Hepatocyte (in vitro differentiated cells): Measurements from ENCODE around the gene STUB1. TPM values are rescaled to one million over a fixed set of nuclear protein-coding genes. Genes with fewer than 3 reads are reported as not detected.
A peak's percentile ranks its signal among the peaks of the same experiment; 100 is the strongest.

Source experiments
- DNase-seq: peaks from one replicate; pipeline ENCODE4 v3.0.0-alpha.2; 2016; ENCODE audit warnings: low spot score
- H2AFZ ChIP-seq: fragments of 200-600 bp; sonication (generic); 2 replicates; pipeline ENCODE4 v1.6.0; 2016; ENCODE audit warnings: antibody characterized with exemption, mild to moderate bottlenecking
- H3K27ac ChIP-seq: fragments of 200-600 bp; sonication (generic); 2 replicates; pipeline ENCODE4 v1.5.1; 2016; ENCODE audit warnings: mild to moderate bottlenecking
- H3K27me3 ChIP-seq: fragments of 200-600 bp; sonication (generic); 2 replicates; pipeline ENCODE4 v1.6.1; 2016
- H3K36me3 ChIP-seq: fragments of 200-600 bp; sonication (generic); replicated peaks from 2 replicates; pipeline ENCODE4 v1.5.1; 2016; ENCODE audit warnings: low read depth; ENCODE audit not compliant: insufficient read depth
- H3K4me1 ChIP-seq: fragments of 200-600 bp; sonication (generic); 2 replicates; pipeline ENCODE4 v1.5.1; 2016; ENCODE audit warnings: mild to moderate bottlenecking, moderate library complexity; ENCODE audit not compliant: insufficient read depth
- H3K4me2 ChIP-seq: fragments of 200-600 bp; sonication (generic); 2 replicates; pipeline ENCODE4 v1.6.0; 2016
- H3K4me3 ChIP-seq: fragments of 200-600 bp; sonication (generic); 2 replicates; pipeline ENCODE4 v1.5.1; 2016; ENCODE audit warnings: mild to moderate bottlenecking
- H3K79me2 ChIP-seq: fragments of 200-600 bp; sonication (generic); 2 replicates; pipeline ENCODE4 v1.6.0; 2017; ENCODE audit warnings: mild to moderate bottlenecking
- H3K9me2 ChIP-seq: fragments of 200-600 bp; sonication (generic); replicated peaks from 2 replicates; pipeline ENCODE4 v1.6.0; 2017; ENCODE audit warnings: mild to moderate bottlenecking; ENCODE audit not compliant: insufficient read depth
- H3K9me3 ChIP-seq: fragments of 200-600 bp; sonication (generic); 2 replicates; pipeline ENCODE4 v1.5.1; 2016; ENCODE audit warnings: low read depth, mild to moderate bottlenecking
- H4K20me1 ChIP-seq: fragments of 200-600 bp; sonication (generic); 2 replicates; pipeline ENCODE4 v1.6.0; 2016; ENCODE audit warnings: mild to moderate bottlenecking; ENCODE audit not compliant: insufficient read depth, poor library complexity, severe bottlenecking
- EZH2 ChIP-seq: fragments of 200-600 bp; sonication (generic); IDR thresholded peaks from 2 replicates; pipeline ENCODE4 v1.6.1; 2016; ENCODE audit warnings: antibody characterized with exemption, mild to moderate bottlenecking, borderline replicate concordance
- EZH2phosphoT487 ChIP-seq: fragments of 200-600 bp; sonication (generic); IDR thresholded peaks from one replicate; pipeline ENCODE4 v1.6.1; 2018; ENCODE audit warnings: antibody characterized with exemption, mild to moderate bottlenecking, low read depth, moderate library complexity; ENCODE audit not compliant: unreplicated experiment, severe bottlenecking
- WGBS: methylation state at CpG from one replicate; pipeline ENCODE4 v1.1.6; 2016; ENCODE audit warnings: low lambda C conversion rate; ENCODE audit errors: missing lambda C conversion rate; 5-methylcytosine and 5-hydroxymethylcytosine counted together
- polyA plus RNA-seq: library from polyadenylated mRNA; unstranded; fragments of >200 nt; fragmentation: Nextera tagmentation; extraction: Ambion mirVana; gene quantifications from 2 replicates; pipeline ENCODE4 v1.2.1, GENCODE V29; 2016
- total RNA-seq: library from RNA; depleted of rRNA; stranded (reverse); fragments of >200 nt; gene quantifications from 2 replicates; pipeline ENCODE4 v1.2.3, GENCODE V29; 2014
- TF ChIP-seq, protein P1 (sequence below): fragments of 200-600 bp; sonication (generic); IDR thresholded peaks from 2 replicates; pipeline ENCODE4 v1.5.1; 2016; ENCODE audit warnings: antibody characterized with exemption, mild to moderate bottlenecking; ENCODE audit not compliant: poor library complexity

The STUB1 gene
- total and polyA plus RNA-seq, 2 experiments from 2014 or later = 116 to 249 TPM

DNA sequence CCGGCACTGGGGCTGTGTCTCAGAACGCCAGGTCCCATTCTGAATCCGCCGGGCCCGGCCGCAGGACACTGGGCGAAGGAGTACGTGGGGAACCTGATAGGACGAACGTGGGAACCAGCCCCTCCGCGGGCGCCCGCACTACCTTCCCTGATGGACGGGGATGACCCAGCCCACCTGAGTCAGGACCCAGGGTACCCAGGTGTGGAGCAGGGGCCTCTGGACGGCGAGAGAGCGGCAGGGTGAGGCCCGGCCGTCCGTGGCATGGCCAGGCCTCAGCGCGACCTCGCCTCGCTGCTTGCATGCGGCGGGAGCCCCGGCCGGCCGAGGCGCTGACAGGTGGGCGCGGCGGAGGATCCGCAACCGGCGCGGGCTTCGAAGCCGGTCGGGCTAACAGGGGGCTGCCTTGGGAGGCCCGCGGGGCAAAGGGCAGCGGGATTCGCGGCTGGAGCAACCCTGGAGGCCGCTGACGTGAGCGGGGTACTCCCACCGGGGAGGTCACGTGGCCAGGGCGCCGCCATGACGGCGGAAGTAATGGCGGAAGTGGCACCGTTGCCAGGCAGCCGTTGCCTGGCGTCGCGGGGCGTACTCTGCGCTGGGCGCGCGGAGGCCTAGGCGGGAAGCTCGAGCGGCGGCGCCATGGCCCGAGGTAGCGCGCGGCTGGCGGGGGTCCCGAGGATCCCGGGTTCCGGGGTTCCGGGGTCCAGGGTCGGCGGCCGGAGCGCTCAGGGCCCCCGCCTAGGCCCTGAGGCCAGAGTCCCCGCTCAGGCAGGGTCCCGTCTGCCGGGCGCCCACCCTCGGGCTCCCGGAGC is 31.2 kb upstream of the STUB1 start, which contains the start of gene WDR90:
TSS of gene WDR90 (plus strand) at position 585 of the 809 bp plus-strand sequence. CDS start at position 637, 52 bp downstream.
- Histone ChIP-seq H2AFZ (peak within 1 kb of the TSS; percentile 72), H3K79me2 (peaks cover 42% of the 10 kb centered on the region), H3K4me1 (peaks cover 45% of the 10 kb centered on the region), H3K27ac (peak within 1 kb of the TSS; percentile 98), H3K27me3 (no peaks in the 10 kb centered on the region), H3K9me2 (no peaks in the 10 kb centered on the region), H3K36me3 (no peaks in the 10 kb centered on the region), H3K9me3 (no peaks in the 10 kb centered on the region), H3K4me3 (peak within 1 kb of the TSS; percentile 72), H4K20me1 (no peaks in the 10 kb centered on the region), H3K4me2 (peak within 1 kb of the TSS; percentile 94)
- DNase-seq = peak; percentile 96
- WGBS = 5% methylated on average over 73 of the region's 91 CpGs
- TF ChIP-seq EZH2phosphoT487 = no peak
- TF ChIP-seq, protein P1, sequence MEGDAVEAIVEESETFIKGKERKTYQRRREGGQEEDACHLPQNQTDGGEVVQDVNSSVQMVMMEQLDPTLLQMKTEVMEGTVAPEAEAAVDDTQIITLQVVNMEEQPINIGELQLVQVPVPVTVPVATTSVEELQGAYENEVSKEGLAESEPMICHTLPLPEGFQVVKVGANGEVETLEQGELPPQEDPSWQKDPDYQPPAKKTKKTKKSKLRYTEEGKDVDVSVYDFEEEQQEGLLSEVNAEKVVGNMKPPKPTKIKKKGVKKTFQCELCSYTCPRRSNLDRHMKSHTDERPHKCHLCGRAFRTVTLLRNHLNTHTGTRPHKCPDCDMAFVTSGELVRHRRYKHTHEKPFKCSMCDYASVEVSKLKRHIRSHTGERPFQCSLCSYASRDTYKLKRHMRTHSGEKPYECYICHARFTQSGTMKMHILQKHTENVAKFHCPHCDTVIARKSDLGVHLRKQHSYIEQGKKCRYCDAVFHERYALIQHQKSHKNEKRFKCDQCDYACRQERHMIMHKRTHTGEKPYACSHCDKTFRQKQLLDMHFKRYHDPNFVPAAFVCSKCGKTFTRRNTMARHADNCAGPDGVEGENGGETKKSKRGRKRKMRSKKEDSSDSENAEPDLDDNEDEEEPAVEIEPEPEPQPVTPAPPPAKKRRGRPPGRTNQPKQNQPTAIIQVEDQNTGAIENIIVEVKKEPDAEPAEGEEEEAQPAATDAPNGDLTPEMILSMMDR = no peak
- no peak for TF ChIP-seq EZH2

DNA sequence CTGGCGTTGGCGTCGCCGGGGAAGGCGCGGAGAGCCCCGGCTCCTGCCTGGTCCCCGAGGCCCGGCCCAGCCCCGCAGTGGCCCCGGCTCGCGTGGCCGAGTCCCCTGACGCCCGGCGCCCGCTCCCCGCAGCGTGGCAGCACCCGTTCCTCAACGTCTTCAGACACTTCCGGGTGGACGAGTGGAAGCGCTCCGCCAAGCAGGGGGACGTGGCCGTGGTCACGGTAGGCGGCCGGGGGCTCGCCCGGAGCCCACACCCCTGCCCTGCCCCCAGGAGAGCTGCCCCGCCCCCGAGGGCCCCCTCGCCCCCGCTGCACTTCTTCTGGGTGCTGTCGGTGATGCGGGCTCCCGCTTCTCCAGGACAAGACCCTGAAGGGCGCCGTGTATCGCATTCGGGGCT is 30.6 kb upstream of the STUB1 start:
- Histone ChIP-seq H3K27ac (no peak overlapping the region), H2AFZ (peak overlapping the region; percentile 59), H3K27me3 (no peaks in the 10 kb centered on the region), H4K20me1 (no peaks in the 10 kb centered on the region), H3K9me3 (no peaks in the 10 kb centered on the region), H3K9me2 (no peaks in the 10 kb centered on the region), H3K4me1 (peaks cover 38% of the 10 kb centered on the region), H3K4me2 (peak overlapping the region; percentile 94), H3K36me3 (no peaks in the 10 kb centered on the region), H3K79me2 (peaks cover 36% of the 10 kb centered on the region), H3K4me3 (peak overlapping the region; percentile 72)
- WGBS = 13% methylated on average over 26 of the region's 44 CpGs
- TF ChIP-seq EZH2 (no peak), EZH2phosphoT487 (no peak)
- TF ChIP-seq, protein P1 = no peak
- no peak for DNase-seq

DNA sequence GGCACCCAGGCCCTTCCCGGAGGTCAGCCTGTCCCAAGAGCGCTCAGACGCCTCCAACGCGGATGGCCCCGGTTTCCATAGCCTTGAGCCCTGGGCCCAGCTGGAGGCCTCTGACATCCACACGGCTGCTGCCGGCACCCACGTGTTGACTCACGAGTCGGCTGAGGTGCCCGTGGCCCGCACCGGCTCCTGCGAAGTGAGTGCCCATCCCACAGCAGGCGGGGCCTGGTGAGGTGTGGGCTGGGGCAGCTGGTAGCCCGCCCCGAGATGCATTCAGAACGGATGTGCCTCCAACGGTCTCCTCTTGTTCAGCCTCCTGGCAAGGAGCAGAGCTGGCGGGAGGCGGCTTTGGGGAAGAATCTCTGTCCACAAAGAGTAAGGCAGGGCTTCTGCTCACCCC is 28.4 kb upstream of the STUB1 start:
- Histone ChIP-seq H3K4me1 (peaks cover 19% of the 10 kb centered on the region), H3K4me2 (no peak overlapping the region), H3K36me3 (no peaks in the 10 kb centered on the region), H3K9me3 (no peaks in the 10 kb centered on the region), H3K9me2 (no peaks in the 10 kb centered on the region), H3K27ac (no peak overlapping the region), H3K79me2 (peaks cover 16% of the 10 kb centered on the region), H3K27me3 (no peaks in the 10 kb centered on the region), H4K20me1 (no peaks in the 10 kb centered on the region), H2AFZ (no peak overlapping the region), H3K4me3 (no peak overlapping the region)
- WGBS = 92% methylated on average over 22 of the region's 22 CpGs
- no peak for DNase-seq
- TF ChIP-seq EZH2 = no peak
- TF ChIP-seq, protein P1 = no peak
- no peak for TF ChIP-seq EZH2phosphoT487
